DOHH2 (cell line): Measurements from ENCODE around the gene CARHSP1.

Experiments used
- EZH2phosphoT487 ChIP-seq: fragments of 200-600 bp; sonication (generic); IDR thresholded peaks from 2 replicates; pipeline ENCODE4 v1.6.1; 2017; ENCODE audit warnings: borderline replicate concordance, mild to moderate bottlenecking, antibody characterized with exemption, low read length, moderate library complexity, mixed read lengths
- TF ChIP-seq, protein P1 (sequence below): fragments of 200-600 bp; sonication (generic); IDR thresholded peaks from one replicate; pipeline ENCODE4 v1.5.1; 2014; ENCODE audit warnings: antibody characterized with exemption, mild to moderate bottlenecking, low read depth, low read length; ENCODE audit not compliant: poor library complexity, severe bottlenecking

DNA sequence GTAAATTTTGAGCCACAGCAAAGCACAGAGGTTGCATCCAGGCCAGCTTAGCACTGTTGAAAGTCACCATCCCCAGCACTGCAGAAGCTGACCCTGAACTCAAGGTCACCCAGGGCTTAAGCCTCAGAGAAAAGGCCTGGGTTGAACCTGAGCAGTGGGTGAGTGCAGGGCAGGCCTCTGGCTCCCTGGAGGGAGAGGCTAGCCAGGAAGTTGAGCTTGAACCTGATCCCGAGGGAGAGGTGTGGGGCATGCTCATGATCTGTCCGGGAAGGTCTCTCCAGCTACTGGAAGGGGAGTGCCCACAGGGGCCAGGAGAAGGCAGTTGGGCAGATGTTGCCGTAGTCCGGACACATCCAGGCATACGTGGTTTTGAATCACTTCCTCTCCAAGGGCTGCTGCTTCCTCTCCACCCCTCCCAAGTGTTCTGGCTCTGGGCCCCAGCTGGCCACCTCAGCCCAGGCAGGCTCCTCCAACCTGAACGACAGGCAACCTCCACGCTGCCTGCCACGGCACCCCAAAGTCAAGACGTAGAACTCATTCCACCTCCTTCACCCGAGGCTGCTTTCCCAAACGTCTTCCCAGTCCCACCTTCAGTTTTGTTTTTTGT is 18.4 kb downstream of the CARHSP1 start:
- TF ChIP-seq, protein P1, sequence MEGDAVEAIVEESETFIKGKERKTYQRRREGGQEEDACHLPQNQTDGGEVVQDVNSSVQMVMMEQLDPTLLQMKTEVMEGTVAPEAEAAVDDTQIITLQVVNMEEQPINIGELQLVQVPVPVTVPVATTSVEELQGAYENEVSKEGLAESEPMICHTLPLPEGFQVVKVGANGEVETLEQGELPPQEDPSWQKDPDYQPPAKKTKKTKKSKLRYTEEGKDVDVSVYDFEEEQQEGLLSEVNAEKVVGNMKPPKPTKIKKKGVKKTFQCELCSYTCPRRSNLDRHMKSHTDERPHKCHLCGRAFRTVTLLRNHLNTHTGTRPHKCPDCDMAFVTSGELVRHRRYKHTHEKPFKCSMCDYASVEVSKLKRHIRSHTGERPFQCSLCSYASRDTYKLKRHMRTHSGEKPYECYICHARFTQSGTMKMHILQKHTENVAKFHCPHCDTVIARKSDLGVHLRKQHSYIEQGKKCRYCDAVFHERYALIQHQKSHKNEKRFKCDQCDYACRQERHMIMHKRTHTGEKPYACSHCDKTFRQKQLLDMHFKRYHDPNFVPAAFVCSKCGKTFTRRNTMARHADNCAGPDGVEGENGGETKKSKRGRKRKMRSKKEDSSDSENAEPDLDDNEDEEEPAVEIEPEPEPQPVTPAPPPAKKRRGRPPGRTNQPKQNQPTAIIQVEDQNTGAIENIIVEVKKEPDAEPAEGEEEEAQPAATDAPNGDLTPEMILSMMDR = no peak
- TF ChIP-seq EZH2phosphoT487 = no peak
